Breast epithelium (tissue), 3 donors: ENCODE data around the gene PRKAR1B.

Experiments
- POLR2A ChIP-seq: fragments of 450-650 bp; IDR thresholded peaks from one replicate; pipeline ENCODE4 v1.6.1; 2016; ENCODE audit warnings: antibody characterized with exemption, mild to moderate bottlenecking, moderate library complexity
- POLR2AphosphoS5 ChIP-seq, 3 donors: sonication (generic); formaldehyde crosslinking; IDR thresholded peaks; one replicate each; pipeline ENCODE4 v1.6.1; 2017; ENCODE audit warnings: antibody characterized with exemption in 3 of 3
- TF ChIP-seq, protein P1 (sequence below), 3 donors: fragments of 450-650 bp; IDR thresholded peaks; one replicate each; pipeline ENCODE4 v1.5.1; 2016 to 2017; ENCODE audit warnings: antibody characterized with exemption in 3 of 3, mild to moderate bottlenecking in 3 of 3, moderate library complexity in 3 of 3

DNA sequence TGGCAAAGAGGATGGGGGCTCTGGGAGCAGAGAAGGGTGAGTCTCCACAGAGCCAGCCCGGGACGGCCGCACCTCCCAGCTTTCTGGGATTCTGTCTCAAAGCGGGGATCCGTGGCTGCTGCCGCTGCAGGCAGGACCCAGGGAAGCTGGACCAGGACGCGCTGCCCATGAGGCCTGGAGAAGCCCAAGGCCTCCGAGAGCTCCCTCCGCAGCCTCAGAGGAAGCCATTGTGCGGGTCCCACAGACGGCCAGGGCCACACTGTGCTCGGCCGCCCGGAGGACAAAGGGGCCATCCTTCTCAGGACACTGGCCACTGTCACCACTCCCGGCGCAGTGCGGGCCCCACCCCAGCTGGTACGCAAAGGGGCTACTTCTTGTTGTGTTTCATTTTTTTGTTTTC is 128.2 kb downstream of the PRKAR1B start:
- TF ChIP-seq POLR2A (no peak), POLR2AphosphoS5 (IDR thresholded peaks at IDR 0.05) (no peak)
- TF ChIP-seq, protein P1, sequence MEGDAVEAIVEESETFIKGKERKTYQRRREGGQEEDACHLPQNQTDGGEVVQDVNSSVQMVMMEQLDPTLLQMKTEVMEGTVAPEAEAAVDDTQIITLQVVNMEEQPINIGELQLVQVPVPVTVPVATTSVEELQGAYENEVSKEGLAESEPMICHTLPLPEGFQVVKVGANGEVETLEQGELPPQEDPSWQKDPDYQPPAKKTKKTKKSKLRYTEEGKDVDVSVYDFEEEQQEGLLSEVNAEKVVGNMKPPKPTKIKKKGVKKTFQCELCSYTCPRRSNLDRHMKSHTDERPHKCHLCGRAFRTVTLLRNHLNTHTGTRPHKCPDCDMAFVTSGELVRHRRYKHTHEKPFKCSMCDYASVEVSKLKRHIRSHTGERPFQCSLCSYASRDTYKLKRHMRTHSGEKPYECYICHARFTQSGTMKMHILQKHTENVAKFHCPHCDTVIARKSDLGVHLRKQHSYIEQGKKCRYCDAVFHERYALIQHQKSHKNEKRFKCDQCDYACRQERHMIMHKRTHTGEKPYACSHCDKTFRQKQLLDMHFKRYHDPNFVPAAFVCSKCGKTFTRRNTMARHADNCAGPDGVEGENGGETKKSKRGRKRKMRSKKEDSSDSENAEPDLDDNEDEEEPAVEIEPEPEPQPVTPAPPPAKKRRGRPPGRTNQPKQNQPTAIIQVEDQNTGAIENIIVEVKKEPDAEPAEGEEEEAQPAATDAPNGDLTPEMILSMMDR (IDR thresholded peaks at IDR 0.05) = no peak
